Psoas muscle (tissue), 7 donors: ENCODE measurements around the gene GDF2. TPM values are rescaled to one million over a fixed set of nuclear protein-coding genes. Genes with fewer than 3 reads are reported as not detected.

ENCODE experiments used
- polyA plus RNA-seq, 3 donors: library from polyadenylated mRNA; stranded (reverse); fragments of 200-250 nt; gene quantifications; one replicate each; pipeline ENCODE4 v1.2.3, GENCODE V29; 2013
- total RNA-seq, 4 donors: library from RNA; stranded (reverse); fragmentation: NEBNext Ultra II Directional in 2 of 4; extraction: Animal tissue kit (Norgen Biotek cat#: 25700) in 2 of 4; gene quantifications; one replicate each; pipeline versions ENCODE4 v1.2.1 to v1.2.4, GENCODE V29; 2021 to 2023
- donor health status: healthy with polysubstance abuse.
- donor health status: DM: no; HTN: no; CAD: no; lungs with moderate emphysema.
- donor health status: Bipolar disorder and iron deficiency.
- donor health status: healthy.
- donor health status: DM: no; HTN: no; CAD: no.
- donor health status: DM: no; HTN: no; CAD: no.
- donor health status: DM: yes; HTN: yes; CAD: no.

GDF2 gene
- total and polyA plus RNA-seq, 7 donors, result not detected

Other genes starting within 250 kb of the GDF2 start
- under 1 TPM in 2 of 4 donors, not detected in 2; 0.19 to 0.58 TPM for gene GDF10, start 22.3 kb upstream of the GDF2 start, total RNA-seq
- under 1 TPM; 0.03 to 0.14 (median 0.05) TPM for gene GDF10, start 22.3 kb upstream of the GDF2 start, polyA plus RNA-seq
- gene RBP3, start 25.9 kb downstream of the GDF2 start, total RNA-seq, result not detected
- gene RBP3, start 25.9 kb downstream of the GDF2 start, polyA plus RNA-seq, result not detected
- under 1 TPM in 3 of 4 donors, not detected in 1; 0.07 to 0.15 (median 0.08) TPM for gene ZNF488, start 61.8 kb downstream of the GDF2 start, total RNA-seq
- under 1 TPM in 2 of 3 donors, not detected in 1; 0.03 to 0.04 TPM for gene ZNF488, start 61.8 kb downstream of the GDF2 start, polyA plus RNA-seq
- under 1 TPM in 1 of 4 donors, not detected in 3; 0.17 TPM for gene ANXA8, start 161.7 kb downstream of the GDF2 start, total RNA-seq
- under 1 TPM; 0.03 to 0.08 (median 0.05) TPM for gene ANXA8, start 161.7 kb downstream of the GDF2 start, polyA plus RNA-seq
- not detected for gene FAM25G, start 169.2 kb downstream of the GDF2 start, total RNA-seq
- gene FAM25G, start 169.2 kb downstream of the GDF2 start, polyA plus RNA-seq, result not detected
- gene AGAP9, start 201.2 kb downstream of the GDF2 start, total RNA-seq, result 1 to 10 TPM; 1.1 to 2.7 (median 1.8) TPM
- 1 to 10 TPM in 2 of 3 donors, under 1 TPM in 1; 0.82 to 2.3 (median 1.7) TPM for gene AGAP9, start 201.2 kb downstream of the GDF2 start, polyA plus RNA-seq